Posterior cingulate gyrus (tissue), 11 donors: ENCODE data around the gene DPYSL3.

Source experiments
- DNase-seq, 10 donors: peaks; one replicate each; pipeline versions ENCODE4 v3.0.0 to v3.0.0-alpha.2; 2020 to 2021; ENCODE audit warnings: mixed read lengths in 3 of 10
- intact Hi-C: fragments of 100-400 bp; cut with DNase I; formaldehyde crosslinking; loops from one replicate; pipeline ENCODE4 v1.15.1; 2023

Gene DPYSL3

GRCh38 chr5:147445917-147446316 is 64.0 kb downstream of the DPYSL3 start:
- DNase-seq, result no peak
- intact Hi-C loops, result no loop called here

GRCh38 chr5:147445090-147445489 is 64.8 kb downstream of the DPYSL3 start:
- intact Hi-C loops, result no loop called here
- no peak for DNase-seq

GRCh38 chr5:147442224-147442623 is 67.6 kb downstream of the DPYSL3 start:
- no peak for DNase-seq
- intact Hi-C loops, result no loop called here

- DNase-seq, result no peak
- intact Hi-C loops, result no loop called here
Observed at GRCh38 chr5:147441191-147441695, 68.6 kb downstream of the DPYSL3 start.

- no peak for DNase-seq
- intact Hi-C loops, result no loop called here
Observed at GRCh38 chr5:147439254-147439653, 70.6 kb downstream of the DPYSL3 start.

- intact Hi-C loops, result no loop called here
Observed at GRCh38 chr5:147437161-147437596, 72.7 kb downstream of the DPYSL3 start.

GRCh38 chr5:147436596-147436995 is 73.3 kb downstream of the DPYSL3 start:
- DNase-seq, result no peak
- intact Hi-C loops, result no loop called here

More at GRCh38 chr5:147437161-147437596, 72.7 kb downstream of the DPYSL3 start:
- no peak for DNase-seq

GRCh38 chr5:147434049-147434448 is 75.8 kb downstream of the DPYSL3 start:
- intact Hi-C loops, result no loop called here
- no peak for DNase-seq

- DNase-seq, result no peak
- intact Hi-C loops, result no loop called here
Observed at GRCh38 chr5:147432323-147432722, 77.5 kb downstream of the DPYSL3 start.

- no peak for DNase-seq
- intact Hi-C loops, result no loop called here
Observed at GRCh38 chr5:147431586-147431985, 78.3 kb downstream of the DPYSL3 start.

- intact Hi-C loops, result no loop called here
- DNase-seq, result no peak
Observed at GRCh38 chr5:147430628-147431027, 79.2 kb downstream of the DPYSL3 start.

- intact Hi-C loops, result no loop called here
- no peak for DNase-seq
Observed at GRCh38 chr5:147427521-147428401, 82.1 kb downstream of the DPYSL3 start.

- no peak for DNase-seq
- intact Hi-C loops, result no loop called here
Observed at GRCh38 chr5:147426640-147427327, 83.1 kb downstream of the DPYSL3 start.

GRCh38 chr5:147418613-147419012 is 91.3 kb downstream of the DPYSL3 start:
- no peak for DNase-seq
- intact Hi-C loops, result no loop called here

- DNase-seq, result no peak
- intact Hi-C loops, result no loop called here
Observed at GRCh38 chr5:147417135-147417813, 92.6 kb downstream of the DPYSL3 start.

- intact Hi-C loops, result no loop called here
- DNase-seq, result no peak
Observed at GRCh38 chr5:147415651-147416050, 94.2 kb downstream of the DPYSL3 start.

- intact Hi-C loops, result no loop called here
Observed at GRCh38 chr5:147413266-147413665, 96.6 kb downstream of the DPYSL3 start.

GRCh38 chr5:147412561-147412960 is 97.3 kb downstream of the DPYSL3 start:
- DNase-seq, result no peak
- intact Hi-C loops, result no loop called here

More at GRCh38 chr5:147413266-147413665, 96.6 kb downstream of the DPYSL3 start:
- no peak for DNase-seq

- intact Hi-C loops, result no loop called here
- DNase-seq, result no peak
Observed at GRCh38 chr5:147411359-147412319, 98.2 kb downstream of the DPYSL3 start.
